Measurements from ENCODE around the gene TNNI2.

Gene TNNI2

GRCh38 chr11:1847006-1847735 lies 8.4 kb downstream of the TNNI2 start:
- no peak for DNase-seq (ENCODE audit: low read depth)

- no peak for DNase-seq (ENCODE audit: low read depth)
Observed at GRCh38 chr11:1847926-1848639, 9.3 kb downstream of the TNNI2 start.

GRCh38 chr11:1848640-1849430 lies 10.1 kb downstream of the TNNI2 start:
- no peak for DNase-seq (ENCODE audit: low read depth)

GRCh38 chr11:1851468-1852180 lies 12.8 kb downstream of the TNNI2 start:
- DNase-seq (ENCODE audit: low read depth) = no peak

- no peak for DNase-seq (ENCODE audit: low read depth)
Observed at GRCh38 chr11:1852271-1852876, 13.6 kb downstream of the TNNI2 start.

GRCh38 chr11:1852877-1853276 lies 14.1 kb downstream of the TNNI2 start, which contains the start of gene LSP1:
TSS of gene LSP1 (plus strand) at chr11:1853084. CDS start at chr11:1853145, 61 bp downstream.
- DNase-seq (ENCODE audit: low read depth) = peak; percentile 82

GRCh38 chr11:1853376-1854131 lies 14.8 kb downstream of the TNNI2 start:
- DNase-seq (ENCODE audit: low read depth) = no peak

GRCh38 chr11:1854132-1854948 lies 15.6 kb downstream of the TNNI2 start:
- DNase-seq (ENCODE audit: low read depth) = no peak

GRCh38 chr11:1854949-1855885 lies 16.4 kb downstream of the TNNI2 start:
- no peak for DNase-seq (ENCODE audit: low read depth)

GRCh38 chr11:1855886-1856265 lies 17.1 kb downstream of the TNNI2 start:
- no peak for DNase-seq (ENCODE audit: low read depth)

- DNase-seq (ENCODE audit: low read depth) = no peak
Observed at GRCh38 chr11:1856306-1857005, 17.7 kb downstream of the TNNI2 start.

GRCh38 chr11:1857064-1857463 lies 18.3 kb downstream of the TNNI2 start:
- no peak for DNase-seq (ENCODE audit: low read depth)

GRCh38 chr11:1858154-1858553 lies 19.4 kb downstream of the TNNI2 start:
- DNase-seq (ENCODE audit: low read depth) = no peak

GRCh38 chr11:1858576-1858975 lies 19.8 kb downstream of the TNNI2 start:
- DNase-seq (ENCODE audit: low read depth) = no peak

- DNase-seq (ENCODE audit: low read depth) = no peak
Observed at GRCh38 chr11:1859004-1859403, 20.2 kb downstream of the TNNI2 start.

- no peak for DNase-seq (ENCODE audit: low read depth)
Observed at GRCh38 chr11:1860108-1860507, 21.3 kb downstream of the TNNI2 start.

- no peak for DNase-seq (ENCODE audit: low read depth)
Observed at GRCh38 chr11:1861435-1862411, 22.9 kb downstream of the TNNI2 start.

Data from activated gamma-delta T cell treated with anti-CD3 and anti-CD28 coated beads, Interleukin-2, amount 50 U/mL, for 16 hours (primary cell).